Kidney epithelial cell (primary cell): ENCODE results near the gene TRIM67. TPM values are rescaled to one million over a fixed set of nuclear protein-coding genes. Genes with fewer than 3 reads are reported as not detected.

Experiments used
- DNase-seq: peaks from one replicate; pipeline ENCODE4 v3.0.0-alpha.2; 2010; ENCODE audit warnings: low read depth
- H3K27me3 ChIP-seq: 2 replicates; pipeline ENCODE4 v1.6.0; 2011; ENCODE audit warnings: low read length; ENCODE audit not compliant: control insufficient read depth, insufficient read depth
- H3K36me3 ChIP-seq: 2 replicates; pipeline ENCODE4 v1.5.1; 2011; ENCODE audit warnings: low read length; ENCODE audit not compliant: control insufficient read depth, insufficient read depth
- H3K4me3 ChIP-seq: 2 replicates; pipeline ENCODE4 v1.5.1; 2011; ENCODE audit warnings: low read depth, mild to moderate bottlenecking, control low read depth, low read length
- CTCF ChIP-seq: IDR thresholded peaks from 2 replicates; pipeline ENCODE4 v1.5.1; 2011; ENCODE audit warnings: mild to moderate bottlenecking, moderate library complexity, low read length, control low read depth, inconsistent platforms; ENCODE audit not compliant: insufficient read depth, poor library complexity, severe bottlenecking
- total RNA-seq: library from RNA; depleted of rRNA; stranded (reverse); fragments of >200 nt; gene quantifications from 2 replicates; pipeline ENCODE4 v1.2.3, GENCODE V29; 2015

TRIM67 gene
- total RNA-seq, 1 donor from 2014 or later = 0.63 TPM

GRCh38 chr1:231160895-231161666 lies 777 bp upstream of the TRIM67 start:
- H3K36me3 ChIP-seq = no peaks in the 10 kb centered on the region
- H3K4me3 ChIP-seq = peak overlapping the region; percentile 22
- peaks cover 42% of the 10 kb centered on the region for H3K27me3 ChIP-seq
- no peak for DNase-seq
- TF ChIP-seq CTCF = no peak

- TF ChIP-seq CTCF = no peak
- Histone ChIP-seq H3K36me3 (no peaks in the 10 kb centered on the region), H3K27me3 (peaks cover 42% of the 10 kb centered on the region), H3K4me3 (peak overlapping the region; percentile 24)
- DNase-seq = no peak
Measured at GRCh38 chr1:231162297-231162969, 575 bp downstream of the TRIM67 start.

GRCh38 chr1:231162970-231163829 lies 1.3 kb downstream of the TRIM67 start:
- Histone ChIP-seq H3K36me3 (no peaks in the 10 kb centered on the region), H3K27me3 (peaks cover 42% of the 10 kb centered on the region), H3K4me3 (peak overlapping the region; percentile 24)
- no peak for DNase-seq
- no peak for TF ChIP-seq CTCF

- Histone ChIP-seq H3K36me3 (no peaks in the 10 kb centered on the region), H3K27me3 (peaks cover 42% of the 10 kb centered on the region), H3K4me3 (no peak overlapping the region)
- TF ChIP-seq CTCF = no peak
- no peak for DNase-seq
Measured at GRCh38 chr1:231163830-231164427, 2.1 kb downstream of the TRIM67 start.

GRCh38 chr1:231165371-231165770 lies 3.5 kb downstream of the TRIM67 start:
- no peak for TF ChIP-seq CTCF
- DNase-seq = no peak
- H3K4me3 ChIP-seq = no peak overlapping the region
- H3K27me3 ChIP-seq = peaks cover 36% of the 10 kb centered on the region
- H3K36me3 ChIP-seq = no peaks in the 10 kb centered on the region
